Fibroblast of peridontal ligament (primary cell): ENCODE measurements around the gene CACNA1I.

Experiments used
- DNase-seq: peaks from one replicate; pipeline ENCODE4 v3.0.0-alpha.2; 2010; ENCODE audit errors: extremely low read depth

CACNA1I gene

GRCh38 chr22:39666495-39666894 lies 95.9 kb downstream of the CACNA1I start:
- no peak for DNase-seq

GRCh38 chr22:39666926-39667325 lies 96.4 kb downstream of the CACNA1I start:
- DNase-seq = no peak

DNA sequence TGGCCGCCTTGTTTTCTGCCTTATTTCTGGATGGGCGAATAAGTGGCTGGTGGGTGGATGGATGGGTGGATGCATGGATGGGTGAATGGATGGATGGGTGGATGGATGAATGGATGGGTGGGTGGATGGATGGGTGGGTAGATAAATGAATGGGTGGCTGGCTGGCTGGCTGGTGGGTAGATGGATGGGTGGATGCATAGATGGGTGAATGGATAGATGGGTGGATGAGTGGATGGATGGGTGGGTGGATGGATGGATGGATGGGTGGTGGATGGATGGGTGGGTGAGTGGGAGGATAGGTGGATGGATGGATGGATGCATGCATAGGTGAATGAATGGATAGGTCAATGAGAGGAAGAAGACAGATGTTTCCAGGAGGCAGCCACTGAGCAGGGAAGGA lies 98.9 kb downstream of the CACNA1I start:
- DNase-seq = no peak

DNA sequence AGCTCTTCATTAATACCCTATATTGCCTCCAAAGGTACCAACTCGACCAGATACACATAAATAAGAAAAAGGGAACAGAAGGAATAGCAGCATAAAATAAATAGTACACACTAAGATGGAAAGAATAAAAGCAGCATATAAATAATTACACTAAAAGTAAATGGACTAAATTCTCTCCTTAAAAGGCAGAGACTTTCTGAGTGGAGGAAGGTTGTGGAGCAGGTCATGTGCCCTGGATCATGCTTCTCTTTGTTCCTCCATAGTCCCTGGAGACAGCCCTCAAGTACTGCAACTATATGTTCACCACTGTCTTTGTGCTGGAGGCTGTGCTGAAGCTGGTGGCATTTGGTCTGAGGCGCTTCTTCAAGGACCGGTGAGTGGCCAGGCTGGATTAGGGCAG lies 101.4 kb downstream of the CACNA1I start:
- DNase-seq = no peak

DNA sequence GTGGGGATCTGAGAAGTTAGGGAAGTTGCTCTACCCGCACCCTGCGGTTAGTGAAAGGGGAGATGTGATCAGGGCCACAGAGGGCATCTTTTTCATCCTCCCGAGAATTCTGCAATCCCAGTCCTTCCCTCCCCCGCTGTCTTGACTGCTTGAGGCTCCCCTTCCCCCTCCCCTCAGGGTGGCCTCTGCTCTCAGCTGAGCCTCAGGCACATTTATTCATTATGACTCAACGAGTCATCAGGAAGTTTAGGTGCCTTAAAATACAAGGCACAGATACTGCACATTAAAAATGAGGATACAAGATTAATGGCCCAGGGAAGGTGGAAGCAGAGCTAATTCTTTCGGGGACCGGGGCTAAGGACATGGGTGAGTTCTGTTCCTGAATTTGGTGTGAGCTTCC lies 104.0 kb downstream of the CACNA1I start:
- DNase-seq = no peak

- no peak for DNase-seq
Observed at GRCh38 chr22:39675947-39676346, 105.4 kb downstream of the CACNA1I start.

GRCh38 chr22:39677967-39678366 lies 107.4 kb downstream of the CACNA1I start:
- DNase-seq = no peak

- DNase-seq = no peak
Observed at GRCh38 chr22:39678862-39679490, 108.4 kb downstream of the CACNA1I start.

- no peak for DNase-seq
Observed at GRCh38 chr22:39679652-39680051, 109.1 kb downstream of the CACNA1I start.

DNA sequence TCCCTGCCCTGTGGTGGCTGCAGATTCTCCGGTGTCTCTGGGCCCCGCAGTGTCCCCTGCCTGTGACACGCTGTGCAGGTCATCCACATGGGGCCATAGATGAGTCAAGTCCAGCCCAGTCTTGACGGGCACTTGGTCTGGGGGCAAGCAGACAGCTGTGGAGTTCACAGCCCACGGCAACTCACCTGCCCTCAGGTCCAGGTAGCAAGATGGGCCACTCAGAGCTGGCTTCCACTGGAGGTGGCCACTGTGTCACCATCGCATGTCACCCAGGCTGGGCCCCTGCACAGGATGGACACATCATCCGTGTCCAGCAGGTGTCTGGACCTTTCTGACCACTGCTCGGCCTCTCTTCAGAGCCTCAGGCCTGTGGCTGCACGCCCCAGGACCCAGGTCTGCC lies 109.9 kb downstream of the CACNA1I start:
- DNase-seq = no peak

GRCh38 chr22:39681038-39681861 lies 110.7 kb downstream of the CACNA1I start:
- DNase-seq = no peak

GRCh38 chr22:39682994-39683393 lies 112.4 kb downstream of the CACNA1I start:
- DNase-seq = no peak

DNA sequence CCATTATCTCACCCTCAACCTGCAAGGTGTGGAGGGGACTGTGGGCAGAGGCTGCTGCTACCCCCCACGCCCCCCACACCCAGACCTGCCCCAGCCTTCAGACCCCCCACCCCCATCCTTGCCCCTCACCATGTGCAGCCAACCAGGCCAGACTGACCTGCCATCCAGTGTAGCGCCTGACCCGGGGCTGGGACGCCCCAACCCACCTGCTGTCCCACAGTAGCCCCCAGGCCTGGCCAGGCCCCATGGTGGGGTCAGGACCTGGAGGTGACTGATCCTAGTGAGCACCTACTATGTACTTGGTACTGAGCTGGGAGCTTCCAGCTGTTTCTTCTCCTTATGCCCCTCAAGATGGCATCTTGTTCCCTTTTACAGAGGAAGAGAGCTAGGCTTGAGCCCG lies 113.1 kb downstream of the CACNA1I start:
- DNase-seq = no peak

DNA sequence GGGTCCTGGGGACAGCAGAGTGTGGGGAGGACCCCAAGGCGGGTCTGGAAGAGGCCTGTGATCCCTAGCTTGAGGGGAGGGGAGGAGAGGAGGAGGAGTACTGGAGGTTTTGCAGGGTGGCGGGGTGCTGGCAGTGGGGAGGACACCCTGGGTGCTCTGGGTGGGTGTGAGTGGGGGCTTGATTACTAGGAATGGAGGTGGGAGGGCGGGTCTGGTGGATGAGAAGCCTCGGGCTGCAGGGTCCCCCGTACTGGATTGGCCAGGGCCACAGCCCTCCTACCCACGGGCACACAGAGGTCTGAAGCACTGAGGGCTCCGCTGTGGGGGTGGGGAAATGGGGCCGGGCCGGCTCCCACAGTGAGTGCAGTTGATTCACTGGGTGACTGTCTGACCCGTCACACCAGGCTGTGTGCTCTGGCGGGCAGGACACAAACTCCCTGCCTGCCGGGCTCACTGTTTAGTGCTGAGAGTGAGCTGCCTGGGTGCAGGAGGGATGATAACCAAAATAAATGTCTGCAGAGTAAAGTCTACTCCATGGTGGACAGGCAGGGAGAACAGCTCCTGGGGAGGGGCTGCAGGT lies 114.2 kb downstream of the CACNA1I start:
- DNase-seq = no peak

DNA sequence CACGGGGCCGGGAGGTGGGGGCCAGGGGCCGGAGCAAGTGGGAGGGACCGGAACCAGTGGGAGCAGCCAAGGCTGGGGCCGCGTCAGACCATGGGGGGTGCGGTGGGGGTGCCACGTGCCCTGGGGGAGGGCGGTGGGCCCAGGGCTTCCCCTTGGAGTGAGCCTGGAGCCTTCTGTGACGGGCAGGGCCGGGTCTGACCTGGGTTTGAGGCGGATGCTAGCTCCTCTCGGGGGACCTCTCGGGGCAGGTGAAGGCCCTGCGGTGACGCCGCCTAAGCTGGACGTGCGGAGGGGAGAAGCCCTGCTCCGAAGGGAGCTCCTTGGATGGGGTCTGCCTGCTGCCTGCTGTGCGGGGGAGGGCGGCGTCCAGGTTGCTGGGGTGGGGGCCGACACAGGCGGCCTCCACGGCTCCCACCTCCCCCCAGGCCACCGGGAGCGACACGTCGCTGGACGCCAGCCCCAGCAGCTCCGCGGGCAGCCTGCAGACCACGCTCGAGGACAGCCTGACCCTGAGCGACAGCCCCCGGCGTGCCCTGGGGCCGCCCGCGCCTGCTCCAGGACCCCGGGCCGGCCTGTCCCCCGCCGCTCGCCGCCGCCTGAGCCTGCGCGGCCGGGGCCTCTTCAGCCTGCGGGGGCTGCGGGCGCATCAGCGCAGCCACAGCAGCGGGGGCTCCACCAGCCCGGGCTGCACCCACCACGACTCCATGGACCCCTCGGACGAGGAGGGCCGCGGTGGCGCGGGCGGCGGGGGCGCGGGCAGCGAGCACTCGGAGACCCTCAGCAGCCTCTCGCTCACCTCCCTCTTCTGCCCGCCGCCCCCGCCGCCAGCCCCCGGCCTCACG lies 115.0 kb downstream of the CACNA1I start:
- DNase-seq = no peak

DNA sequence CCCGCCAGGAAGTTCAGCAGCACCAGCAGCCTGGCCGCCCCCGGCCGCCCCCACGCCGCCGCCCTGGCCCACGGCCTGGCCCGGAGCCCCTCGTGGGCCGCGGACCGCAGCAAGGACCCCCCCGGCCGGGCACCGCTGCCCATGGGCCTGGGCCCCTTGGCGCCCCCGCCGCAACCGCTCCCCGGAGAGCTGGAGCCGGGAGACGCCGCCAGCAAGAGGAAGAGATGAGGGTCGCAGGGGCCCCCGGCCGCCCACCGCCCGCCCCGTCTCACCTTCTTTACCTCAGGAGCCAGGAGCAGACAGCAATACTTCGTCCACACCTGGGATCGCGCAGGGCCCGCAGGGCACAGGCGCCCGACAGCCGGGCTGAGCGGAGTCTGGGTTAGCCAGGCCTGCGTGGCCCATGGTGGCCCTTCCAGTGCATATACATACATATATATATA lies 115.6 kb downstream of the CACNA1I start:
- DNase-seq = no peak

DNA sequence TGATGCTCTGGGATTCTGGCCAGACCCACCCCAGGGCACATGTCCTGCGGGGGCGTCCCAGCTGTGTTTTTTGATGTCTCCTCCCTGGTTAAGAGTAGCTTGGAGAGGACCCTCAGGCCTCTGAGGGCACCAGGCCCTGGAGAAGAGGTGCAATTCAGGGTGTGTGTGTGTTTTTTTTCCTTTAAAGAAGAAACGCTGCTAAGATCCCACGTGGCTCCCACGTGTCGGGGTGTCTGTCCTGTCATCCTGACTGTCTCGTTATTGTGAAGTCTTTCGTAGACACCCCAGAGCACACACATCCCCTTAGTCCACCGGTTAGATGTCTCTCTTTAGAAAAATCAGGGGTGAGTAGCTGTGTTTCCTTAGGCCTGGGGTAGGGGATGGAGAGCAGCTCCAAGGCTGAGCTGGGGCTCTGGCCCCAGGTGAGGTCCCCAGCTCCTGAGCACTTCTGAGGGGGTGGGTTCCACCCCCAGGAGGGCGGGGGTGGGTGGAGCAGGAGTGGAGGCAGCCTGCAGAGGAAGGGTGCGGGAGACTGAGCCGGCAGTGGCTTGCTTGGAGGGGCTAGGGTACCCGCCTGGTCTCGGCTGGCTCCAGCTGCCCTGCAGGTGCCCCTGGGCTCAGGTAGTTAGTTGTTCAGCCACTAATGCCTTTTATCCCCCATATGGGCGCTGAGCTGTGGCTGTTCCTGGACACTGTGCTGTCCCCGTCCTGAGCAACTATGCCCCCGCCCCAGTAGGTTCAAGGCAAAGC lies 116.4 kb downstream of the CACNA1I start:
- no peak for DNase-seq

DNA sequence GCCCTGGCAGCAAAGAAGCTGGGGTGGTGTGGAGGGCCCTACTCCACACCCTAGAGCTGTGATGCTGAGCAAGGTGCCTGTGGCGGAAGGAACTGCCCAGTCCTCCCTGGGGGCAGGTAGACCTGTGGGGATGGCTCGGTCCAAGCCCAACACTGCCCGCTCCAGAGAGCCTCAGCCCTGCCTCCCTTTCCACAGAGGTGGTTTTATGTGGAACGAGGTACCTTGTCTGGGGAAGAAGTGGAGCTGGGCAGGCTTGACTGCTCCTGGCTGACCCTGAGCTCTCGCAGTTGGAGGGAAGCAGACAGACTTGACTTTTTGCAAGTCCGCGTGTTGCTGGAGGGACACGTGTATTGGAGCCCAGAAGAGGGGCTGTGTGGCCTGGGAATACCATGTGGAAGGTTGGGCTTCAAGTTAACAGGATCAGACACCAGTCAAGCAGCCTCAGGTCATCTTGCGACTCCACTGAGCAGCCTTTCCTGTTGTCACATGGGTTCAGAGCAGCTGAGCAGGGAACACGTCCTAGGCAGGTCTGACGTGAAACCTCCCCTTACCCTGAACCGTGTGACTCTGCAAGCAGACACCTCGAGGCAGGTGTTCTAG lies 117.7 kb downstream of the CACNA1I start:
- no peak for DNase-seq

DNA sequence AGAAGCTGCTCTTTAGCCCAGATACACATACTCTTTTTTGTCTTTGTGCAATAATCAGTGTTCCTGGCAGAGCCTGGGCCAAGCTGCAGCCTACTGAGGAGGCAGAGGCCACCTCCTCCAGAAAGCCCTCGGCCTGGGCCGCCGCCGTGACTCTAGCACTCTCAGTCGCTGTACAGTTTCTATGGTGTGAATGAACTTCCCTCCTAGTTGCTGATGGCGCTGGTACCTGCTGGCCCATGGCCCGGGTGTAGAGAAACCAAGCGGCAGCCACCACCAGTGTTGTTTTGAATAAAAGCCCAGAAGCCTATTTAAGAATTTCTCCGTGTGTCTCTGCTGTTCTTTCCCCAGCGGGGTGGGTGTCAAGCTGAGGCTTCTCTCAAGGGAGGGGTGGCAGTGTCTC lies 118.9 kb downstream of the CACNA1I start:
- no peak for DNase-seq

DNA sequence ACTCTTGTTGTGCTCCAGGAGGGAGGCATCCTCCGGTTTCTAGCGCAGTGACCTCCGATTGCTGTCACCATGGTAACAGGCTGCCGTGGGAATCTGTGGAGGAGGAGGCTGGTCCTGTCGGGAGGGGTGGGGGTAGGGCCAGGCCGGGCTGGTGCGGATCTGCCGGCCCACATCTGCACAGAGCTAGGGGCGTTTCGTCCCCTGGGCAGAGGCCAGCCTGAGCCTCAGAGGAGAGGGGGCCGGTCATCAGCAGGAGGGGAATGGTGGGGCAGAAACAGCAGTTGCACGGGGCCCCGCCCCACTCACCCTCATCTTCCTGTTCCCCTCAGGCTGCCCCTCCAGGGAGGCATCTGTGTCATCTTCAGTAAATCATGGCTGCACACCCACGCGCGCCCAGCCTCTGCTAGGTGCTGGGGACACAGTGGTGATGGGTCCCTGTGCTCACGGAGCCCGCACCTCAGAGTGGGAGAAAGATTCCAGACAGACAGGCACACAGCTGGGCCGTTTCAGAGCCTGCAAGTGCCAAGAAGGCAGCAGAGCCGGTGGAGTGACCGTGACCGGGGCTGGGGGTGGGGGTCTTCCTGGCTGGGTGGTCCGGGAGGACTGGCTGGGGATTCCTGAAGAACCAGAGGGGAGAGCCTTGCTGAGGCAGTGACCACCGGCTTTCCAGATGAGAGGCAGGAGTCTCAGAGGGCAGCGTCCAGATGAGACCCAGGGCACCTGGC lies 120.5 kb downstream of the CACNA1I start:
- no peak for DNase-seq
